ENCODE results near the gene CCSER1.
"Not testable (repeated sequence)": the region's sequence is repeated elsewhere in the genome, so short reads cannot be mapped to it uniquely, and the experiment has no call there.

CCSER1 gene

GRCh38 chr4:90345549-90346215 lies 218.5 kb downstream of the CCSER1 start:
- H3K36me3 ChIP-seq (ENCODE audit: control insufficient read depth in 2 of 2, insufficient read depth in 2 of 2, low read length in 2 of 2): no peaks in the 10 kb centered on the region
- no peak overlapping the region for H3K4me3 ChIP-seq (ENCODE audit: low read length in 2 of 2)
- H3K9me3 ChIP-seq (ENCODE audit: control insufficient read depth in 2 of 2, low read length in 2 of 2): peaks cover 0 to 5% of the 10 kb centered on the region in 2 donors
- no peak overlapping the region for H3K27ac ChIP-seq (ENCODE audit: low read length)
- no peaks in the 10 kb centered on the region for H3K27me3 ChIP-seq (ENCODE audit: control insufficient read depth in 1 of 2, insufficient read depth in 2 of 2, low read length in 2 of 2)
- H3K9ac ChIP-seq (ENCODE audit: low read length in 2 of 2): no peak overlapping the region
- no peaks in the 10 kb centered on the region for H3K4me1 ChIP-seq (ENCODE audit: control insufficient read depth, insufficient read depth, low read length)

GRCh38 chr4:90349636-90350035 lies 222.4 kb downstream of the CCSER1 start:
- Histone ChIP-seq H3K27me3 (ENCODE audit: control insufficient read depth in 1 of 2, insufficient read depth in 2 of 2, low read length in 2 of 2) (no peaks in the 10 kb centered on the region), H3K4me3 (ENCODE audit: low read length in 2 of 2) (no peak overlapping the region), H3K9me3 (ENCODE audit: control insufficient read depth in 2 of 2, low read length in 2 of 2) (peaks cover 0 to 5% of the 10 kb centered on the region in 2 donors), H3K4me1 (ENCODE audit: control insufficient read depth, insufficient read depth, low read length) (no peaks in the 10 kb centered on the region), H3K9ac (ENCODE audit: low read length in 2 of 2) (no peak overlapping the region), H3K36me3 (ENCODE audit: control insufficient read depth in 2 of 2, insufficient read depth in 2 of 2, low read length in 2 of 2) (no peaks in the 10 kb centered on the region), H3K27ac (ENCODE audit: low read length) (no peak overlapping the region)

GRCh38 chr4:90357117-90357710 lies 230.0 kb downstream of the CCSER1 start:
- no peak overlapping the region for H3K9ac ChIP-seq (ENCODE audit: low read length in 2 of 2)
- H3K9me3 ChIP-seq (ENCODE audit: control insufficient read depth in 2 of 2, low read length in 2 of 2): no peaks in the 10 kb centered on the region
- no peak overlapping the region for H3K4me3 ChIP-seq (ENCODE audit: low read length in 2 of 2)
- no peaks in the 10 kb centered on the region for H3K36me3 ChIP-seq (ENCODE audit: control insufficient read depth in 2 of 2, insufficient read depth in 2 of 2, low read length in 2 of 2)
- H3K4me1 ChIP-seq (ENCODE audit: control insufficient read depth, insufficient read depth, low read length): no peaks in the 10 kb centered on the region
- H3K27me3 ChIP-seq (ENCODE audit: control insufficient read depth in 1 of 2, insufficient read depth in 2 of 2, low read length in 2 of 2): no peaks in the 10 kb centered on the region
- no peak overlapping the region for H3K27ac ChIP-seq (ENCODE audit: low read length)

- H3K9ac ChIP-seq (ENCODE audit: low read length in 2 of 2): no peak overlapping the region
- no peaks in the 10 kb centered on the region for H3K36me3 ChIP-seq (ENCODE audit: control insufficient read depth in 2 of 2, insufficient read depth in 2 of 2, low read length in 2 of 2)
- H3K9me3 ChIP-seq (ENCODE audit: control insufficient read depth in 2 of 2, low read length in 2 of 2): no peaks in the 10 kb centered on the region
- no peaks in the 10 kb centered on the region for H3K4me1 ChIP-seq (ENCODE audit: control insufficient read depth, insufficient read depth, low read length)
- H3K27ac ChIP-seq (ENCODE audit: low read length): no peak overlapping the region
- H3K4me3 ChIP-seq (ENCODE audit: low read length in 2 of 2): no peak overlapping the region
- no peaks in the 10 kb centered on the region for H3K27me3 ChIP-seq (ENCODE audit: control insufficient read depth in 1 of 2, insufficient read depth in 2 of 2, low read length in 2 of 2)
These were observed 247.9 kb downstream of the CCSER1 start for GRCh38 chr4:90375081-90375480.

GRCh38 chr4:90393215-90393614 lies 266.0 kb downstream of the CCSER1 start:
- H3K27me3 ChIP-seq (ENCODE audit: control insufficient read depth in 1 of 2, insufficient read depth in 2 of 2, low read length in 2 of 2): no peaks in the 10 kb centered on the region
- no peak overlapping the region for H3K4me3 ChIP-seq (ENCODE audit: low read length in 2 of 2)
- H3K4me1 ChIP-seq (ENCODE audit: control insufficient read depth, insufficient read depth, low read length): no peaks in the 10 kb centered on the region
- no peaks in the 10 kb centered on the region for H3K9me3 ChIP-seq (ENCODE audit: control insufficient read depth in 2 of 2, low read length in 2 of 2)
- no peaks in the 10 kb centered on the region for H3K36me3 ChIP-seq (ENCODE audit: control insufficient read depth in 2 of 2, insufficient read depth in 2 of 2, low read length in 2 of 2)
- H3K9ac ChIP-seq (ENCODE audit: low read length in 2 of 2): no peak overlapping the region
- H3K27ac ChIP-seq (ENCODE audit: low read length): no peak overlapping the region

- Histone ChIP-seq H3K36me3 (ENCODE audit: control insufficient read depth in 2 of 2, insufficient read depth in 2 of 2, low read length in 2 of 2) (no peaks in the 10 kb centered on the region), H3K9ac (ENCODE audit: low read length in 2 of 2) (no peak overlapping the region), H3K27ac (ENCODE audit: low read length) (no peak overlapping the region), H3K27me3 (ENCODE audit: control insufficient read depth in 1 of 2, insufficient read depth in 2 of 2, low read length in 2 of 2) (no peaks in the 10 kb centered on the region), H3K4me3 (ENCODE audit: low read length in 2 of 2) (no peak overlapping the region), H3K9me3 (ENCODE audit: control insufficient read depth in 2 of 2, low read length in 2 of 2) (no peaks in the 10 kb centered on the region), H3K4me1 (ENCODE audit: control insufficient read depth, insufficient read depth, low read length) (no peaks in the 10 kb centered on the region)
These were observed 276.6 kb downstream of the CCSER1 start for GRCh38 chr4:90403781-90404180.

- not testable (repeated sequence) for H3K36me3 ChIP-seq (ENCODE audit: control insufficient read depth in 2 of 2, insufficient read depth in 2 of 2, low read length in 2 of 2); H3K4me1 ChIP-seq (ENCODE audit: control insufficient read depth, insufficient read depth, low read length); H3K9ac ChIP-seq (ENCODE audit: low read length in 2 of 2); H3K9me3 ChIP-seq (ENCODE audit: control insufficient read depth in 2 of 2, low read length in 2 of 2); H3K27ac ChIP-seq (ENCODE audit: low read length); H3K4me3 ChIP-seq (ENCODE audit: low read length in 2 of 2); H3K27me3 ChIP-seq (ENCODE audit: control insufficient read depth in 1 of 2, insufficient read depth in 2 of 2, low read length in 2 of 2)
These were observed 280.7 kb downstream of the CCSER1 start for GRCh38 chr4:90407897-90408296.

GRCh38 chr4:90412786-90413185 lies 285.6 kb downstream of the CCSER1 start:
- not testable (repeated sequence) for H3K4me3 ChIP-seq (ENCODE audit: low read length in 2 of 2)

GRCh38 chr4:90415116-90415515 lies 287.9 kb downstream of the CCSER1 start:
- Histone ChIP-seq H3K9ac (ENCODE audit: low read length in 2 of 2) (no peak overlapping the region), H3K36me3 (ENCODE audit: control insufficient read depth in 2 of 2, insufficient read depth in 2 of 2, low read length in 2 of 2) (no peaks in the 10 kb centered on the region), H3K4me3 (ENCODE audit: low read length in 2 of 2) (no peak overlapping the region), H3K9me3 (ENCODE audit: control insufficient read depth in 2 of 2, low read length in 2 of 2) (no peaks in the 10 kb centered on the region), H3K27me3 (ENCODE audit: control insufficient read depth in 1 of 2, insufficient read depth in 2 of 2, low read length in 2 of 2) (no peaks in the 10 kb centered on the region), H3K27ac (ENCODE audit: low read length) (no peak overlapping the region), H3K4me1 (ENCODE audit: control insufficient read depth, insufficient read depth, low read length) (no peaks in the 10 kb centered on the region)

More at GRCh38 chr4:90412786-90413185, 285.6 kb downstream of the CCSER1 start:
- H3K36me3 ChIP-seq (ENCODE audit: control insufficient read depth in 2 of 2, insufficient read depth in 2 of 2, low read length in 2 of 2); H3K27ac ChIP-seq (ENCODE audit: low read length); H3K9ac ChIP-seq (ENCODE audit: low read length in 2 of 2); H3K4me1 ChIP-seq (ENCODE audit: control insufficient read depth, insufficient read depth, low read length); H3K9me3 ChIP-seq (ENCODE audit: control insufficient read depth in 2 of 2, low read length in 2 of 2); H3K27me3 ChIP-seq (ENCODE audit: control insufficient read depth in 1 of 2, insufficient read depth in 2 of 2, low read length in 2 of 2): not testable (repeated sequence)

GRCh38 chr4:90419124-90419711 lies 292.0 kb downstream of the CCSER1 start:
- Histone ChIP-seq H3K4me3 (ENCODE audit: low read length in 2 of 2) (no peak overlapping the region), H3K9ac (ENCODE audit: low read length in 2 of 2) (no peak overlapping the region), H3K27me3 (ENCODE audit: control insufficient read depth in 1 of 2, insufficient read depth in 2 of 2, low read length in 2 of 2) (no peaks in the 10 kb centered on the region), H3K9me3 (ENCODE audit: control insufficient read depth in 2 of 2, low read length in 2 of 2) (no peaks in the 10 kb centered on the region), H3K4me1 (ENCODE audit: control insufficient read depth, insufficient read depth, low read length) (no peaks in the 10 kb centered on the region), H3K36me3 (ENCODE audit: control insufficient read depth in 2 of 2, insufficient read depth in 2 of 2, low read length in 2 of 2) (no peaks in the 10 kb centered on the region), H3K27ac (ENCODE audit: low read length) (no peak overlapping the region)

GRCh38 chr4:90421161-90421560 lies 294.0 kb downstream of the CCSER1 start:
- H3K9me3 ChIP-seq (ENCODE audit: control insufficient read depth in 2 of 2, low read length in 2 of 2): no peaks in the 10 kb centered on the region
- H3K27ac ChIP-seq (ENCODE audit: low read length): no peak overlapping the region
- H3K4me1 ChIP-seq (ENCODE audit: control insufficient read depth, insufficient read depth, low read length): no peaks in the 10 kb centered on the region
- H3K27me3 ChIP-seq (ENCODE audit: control insufficient read depth in 1 of 2, insufficient read depth in 2 of 2, low read length in 2 of 2): no peaks in the 10 kb centered on the region
- no peak overlapping the region for H3K9ac ChIP-seq (ENCODE audit: low read length in 2 of 2)
- H3K4me3 ChIP-seq (ENCODE audit: low read length in 2 of 2): no peak overlapping the region
- H3K36me3 ChIP-seq (ENCODE audit: control insufficient read depth in 2 of 2, insufficient read depth in 2 of 2, low read length in 2 of 2): no peaks in the 10 kb centered on the region

Measured in stomach smooth muscle (tissue), 2 donors.